GM19099 (cell line): ENCODE data around the gene CTLA4.

ENCODE experiments used
- POLR2A ChIP-seq: IDR thresholded peaks from 3 replicates; pipeline ENCODE4 v1.6.1; 2011; ENCODE audit warnings: low read depth; ENCODE audit not compliant: insufficient read length; ENCODE audit errors: extremely low read depth

The CTLA4 gene

GRCh38 chr2:203867561-203868200 is at the start of gene CTLA4:
TSS of gene CTLA4 (plus strand) at chr2:203867771. CDS start at chr2:203867943, 172 bp downstream.
- TF ChIP-seq POLR2A = no peak

- no peak for TF ChIP-seq POLR2A
These were observed 48.9 kb upstream of the CTLA4 start for GRCh38 chr2:203818656-203819055.

DNA sequence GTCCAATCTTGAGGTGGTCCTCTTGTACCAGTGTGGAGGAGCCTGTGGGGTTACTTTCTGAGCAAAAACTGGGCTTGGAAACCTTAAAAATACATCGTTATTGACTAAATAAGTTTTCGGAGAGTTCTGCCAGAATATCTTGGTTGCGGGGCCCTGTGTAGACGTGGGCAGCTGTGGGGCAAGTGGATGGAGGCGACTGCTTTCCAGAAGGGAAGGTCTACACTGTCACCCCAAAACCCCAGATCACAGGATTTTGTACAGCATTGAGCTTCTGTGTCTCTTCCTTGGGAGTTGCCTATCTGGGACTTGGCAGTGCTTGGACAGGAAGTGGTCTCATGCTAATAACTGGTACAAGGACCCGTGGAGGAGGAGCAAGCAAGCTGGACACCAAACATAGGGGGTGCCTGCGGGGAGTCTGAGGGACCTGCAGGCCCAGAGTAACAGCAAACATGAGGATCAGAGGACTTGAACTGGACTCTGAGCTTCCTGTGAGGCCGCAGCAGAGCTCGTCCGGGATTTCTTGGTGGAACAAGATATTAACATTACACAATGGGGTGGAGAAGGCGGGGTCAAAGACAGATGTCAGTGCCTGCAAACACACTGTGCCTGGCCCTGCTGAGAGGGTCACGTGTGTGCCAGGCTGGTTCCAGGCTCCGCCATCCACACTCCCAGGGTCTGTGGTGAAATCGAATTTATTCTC is 48.0 kb upstream of the CTLA4 start:
- no peak for TF ChIP-seq POLR2A

- no peak for TF ChIP-seq POLR2A
These were observed 46.6 kb upstream of the CTLA4 start for GRCh38 chr2:203820969-203821368.

DNA sequence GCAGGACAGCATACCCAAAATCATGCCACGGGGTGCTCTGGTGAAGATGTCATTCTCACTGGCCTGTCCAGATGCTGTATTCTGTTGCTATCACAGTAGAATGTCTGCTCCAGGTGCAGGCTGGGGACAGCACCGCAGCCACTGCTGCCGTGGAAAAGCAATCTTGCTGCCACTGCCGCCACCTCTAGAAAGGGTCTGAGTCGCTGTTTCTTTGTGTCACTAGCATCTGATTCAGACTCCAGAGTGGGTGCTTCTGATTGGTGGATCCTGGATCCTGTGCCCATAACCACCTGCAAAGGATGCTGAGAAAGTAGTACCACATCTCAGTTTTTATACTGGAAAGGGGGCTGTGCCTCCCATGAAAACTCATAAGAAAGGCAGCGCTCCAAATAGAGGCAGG is 45.3 kb upstream of the CTLA4 start:
- no peak for TF ChIP-seq POLR2A

DNA sequence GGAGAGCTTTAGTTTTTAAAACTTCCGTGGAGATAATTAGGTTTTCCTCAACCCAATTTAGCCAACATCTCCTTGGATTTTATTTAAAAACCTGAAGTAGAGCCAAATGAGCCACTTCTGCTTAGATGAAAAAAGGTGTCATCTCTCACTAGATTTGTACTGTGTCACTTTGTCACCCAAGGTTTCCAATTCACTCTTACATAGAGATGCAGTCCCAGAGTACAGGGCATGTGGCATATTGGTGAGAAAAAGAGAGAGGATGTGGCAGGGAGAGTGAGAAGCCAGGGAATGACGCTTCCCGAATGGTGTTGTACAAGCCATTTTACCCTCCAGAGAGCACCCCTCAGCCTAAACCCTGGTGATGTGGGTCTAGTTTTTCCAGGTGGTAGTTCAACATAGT is 44.4 kb upstream of the CTLA4 start:
- no peak for TF ChIP-seq POLR2A

DNA sequence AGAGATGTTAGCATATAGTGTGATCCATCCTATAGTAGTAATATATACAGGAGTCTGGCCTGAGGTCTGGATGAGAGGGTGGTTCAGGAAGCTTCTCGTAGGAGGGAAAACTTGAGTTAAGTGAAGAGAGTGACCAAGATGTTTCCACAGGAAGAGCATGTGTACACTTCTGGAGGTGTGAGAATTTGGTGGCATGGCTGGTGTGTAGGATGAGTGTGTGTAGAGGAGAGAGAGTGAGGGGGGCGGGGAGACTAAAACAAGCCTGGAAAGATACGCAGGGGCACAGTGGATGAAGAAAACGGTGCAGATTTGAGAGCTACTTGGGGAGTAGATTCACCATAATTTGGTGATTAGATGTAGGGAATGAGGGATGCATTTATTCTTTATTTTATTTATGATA is 43.5 kb upstream of the CTLA4 start:
- TF ChIP-seq POLR2A = no peak

GRCh38 chr2:203824603-203825002 is 43.0 kb upstream of the CTLA4 start:
- no peak for TF ChIP-seq POLR2A

DNA sequence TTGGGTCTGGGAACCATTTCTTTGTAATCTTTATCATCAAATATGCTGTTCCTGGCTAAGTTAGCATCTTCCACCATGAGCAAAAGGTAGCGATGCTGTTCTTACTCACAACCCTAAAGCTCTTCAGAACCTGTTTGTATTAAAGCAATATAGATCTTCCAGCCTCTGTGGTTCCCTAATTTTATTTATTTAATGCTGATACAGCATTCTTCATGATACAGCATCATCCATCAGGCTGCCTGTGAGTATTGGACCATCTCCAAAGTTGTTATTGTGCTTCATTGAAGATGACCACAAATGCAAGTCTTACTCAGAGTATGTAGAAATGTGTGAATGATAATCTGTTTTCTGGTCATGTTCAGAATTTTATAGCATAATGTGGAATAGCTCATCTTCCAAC is 40.9 kb upstream of the CTLA4 start:
- no peak for TF ChIP-seq POLR2A

- no peak for TF ChIP-seq POLR2A
These were observed 37.1 kb upstream of the CTLA4 start for GRCh38 chr2:203830304-203831055.

GRCh38 chr2:203835420-203835819 is 32.2 kb upstream of the CTLA4 start:
- TF ChIP-seq POLR2A = no peak

GRCh38 chr2:203835892-203836800 is 31.4 kb upstream of the CTLA4 start:
- TF ChIP-seq POLR2A = no peak

- no peak for TF ChIP-seq POLR2A
These were observed 26.8 kb upstream of the CTLA4 start for GRCh38 chr2:203840655-203841205.

DNA sequence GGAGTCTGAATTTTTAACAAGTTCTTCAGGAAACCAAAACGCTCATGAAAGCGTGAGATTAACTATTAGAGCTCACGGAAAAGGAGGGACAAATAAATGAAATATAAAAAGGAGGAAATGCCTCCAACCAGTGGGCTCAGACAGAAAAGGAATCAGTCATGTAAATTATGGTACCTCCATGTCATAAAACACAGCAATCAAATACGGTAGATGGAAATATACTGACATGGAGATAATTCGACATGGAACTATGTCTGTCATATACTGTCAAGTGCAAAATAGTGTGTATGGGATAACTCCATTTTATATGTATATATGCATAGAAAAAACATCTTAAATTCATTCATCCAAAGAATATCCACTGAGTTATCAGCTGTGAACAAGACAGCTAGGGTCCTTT is 25.9 kb upstream of the CTLA4 start:
- no peak for TF ChIP-seq POLR2A

DNA sequence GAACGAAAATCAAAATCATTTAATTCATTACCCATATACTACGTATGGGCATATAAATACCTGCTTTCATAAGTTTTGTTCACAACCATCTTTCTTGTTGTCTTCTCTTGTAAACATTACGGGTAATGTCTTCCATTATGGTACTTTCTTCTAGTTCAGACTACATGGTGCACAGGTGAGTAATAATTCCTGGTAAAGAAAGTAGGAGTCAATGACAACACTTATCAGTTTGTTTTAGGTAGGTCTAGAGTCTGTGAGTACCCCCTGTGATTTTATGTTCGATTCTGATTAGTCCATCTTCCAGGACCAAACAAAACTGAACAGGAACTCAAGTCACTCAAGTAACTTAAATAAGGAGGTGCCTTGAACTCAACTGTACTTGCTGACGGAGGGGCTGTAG is 25.2 kb upstream of the CTLA4 start:
- TF ChIP-seq POLR2A = no peak

GRCh38 chr2:203846490-203847105 is 21.0 kb upstream of the CTLA4 start:
- TF ChIP-seq POLR2A = no peak
